HFFc6 (cell line): ENCODE results near the gene GABBR2. TPM values are rescaled to one million over a fixed set of nuclear protein-coding genes. Genes with fewer than 3 reads are reported as not detected.

Source experiments
- DNase-seq: peaks from one replicate; pipeline ENCODE4 v3.0.0-alpha.2; 2018
- H3K27ac Mint-ChIP-seq: 2 replicates; pipeline ENCODE4 v1.8.0; 2020; ENCODE audit warnings: mild to moderate bottlenecking, mixed read lengths
- H3K27me3 Mint-ChIP-seq: 2 replicates; pipeline ENCODE4 v1.8.0; 2021; ENCODE audit warnings: mild to moderate bottlenecking, moderate library complexity, mixed read lengths; ENCODE audit not compliant: insufficient read depth
- H3K36me3 Mint-ChIP-seq: 2 replicates; pipeline ENCODE4 v1.8.0; 2021; ENCODE audit warnings: low read depth, mixed read lengths
- H3K4me1 Mint-ChIP-seq: 2 replicates; pipeline ENCODE4 v1.8.0; 2020; ENCODE audit warnings: low read depth, mixed read lengths
- H3K4me3 Mint-ChIP-seq: 2 replicates; pipeline ENCODE4 v1.8.0; 2020; ENCODE audit warnings: mild to moderate bottlenecking, moderate library complexity, mixed read lengths
- H3K9me3 Mint-ChIP-seq: 2 replicates; pipeline ENCODE4 v1.8.0; 2020; ENCODE audit warnings: mild to moderate bottlenecking, mixed read lengths
- total RNA-seq, 6 experiments: library from RNA; stranded (reverse); fragmentation: NEBNext Ultra II Directional; extraction: Animal tissue kit (Norgen Biotek cat#: 25700); gene quantifications; 2 replicates in 1 of 6; 3 replicates in 5 of 6; pipeline ENCODE4 v1.2.3, GENCODE V29; 2021
- TF ChIP-seq, protein P1 (sequence below): fragments of 200-600 bp; sonication (generic); IDR thresholded peaks from 2 replicates; pipeline ENCODE4 v1.5.0; 2021; ENCODE audit warnings: antibody characterized with exemption, mild to moderate bottlenecking

The GABBR2 gene
- total RNA-seq, 6 experiments from 2014 or later, result 3.1 to 9.3 (median 7.6) TPM

DNA sequence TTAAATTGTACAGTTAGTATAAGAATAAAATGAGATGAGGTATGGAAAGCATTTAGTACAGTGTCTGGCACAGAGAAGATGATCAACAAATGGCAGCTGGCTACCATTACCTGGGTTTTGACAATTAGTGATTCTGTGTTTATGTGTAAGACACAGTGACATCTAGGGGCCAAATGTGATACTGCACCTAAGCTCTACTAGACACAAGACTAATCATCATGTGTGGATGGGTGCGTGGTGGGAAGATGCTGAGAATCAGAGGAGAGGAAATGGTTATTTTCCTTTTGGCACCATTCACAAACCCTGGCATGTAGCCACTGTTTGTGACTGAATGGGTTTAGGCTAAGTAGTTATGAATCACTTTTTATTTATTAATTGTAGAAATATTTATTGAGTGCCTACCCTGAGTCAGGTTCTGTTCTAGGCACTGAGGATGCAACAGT is 343.5 kb downstream of the GABBR2 start:
- Mint-ChIP-seq H3K27me3 (peaks cover 1% of the 10 kb centered on the region), H3K9me3 (peaks cover 14% of the 10 kb centered on the region), H3K4me1 (peaks cover 4% of the 10 kb centered on the region), H3K27ac (no peak overlapping the region), H3K36me3 (peaks cover 13% of the 10 kb centered on the region), H3K4me3 (no peak overlapping the region)
- peak; percentile 17 for DNase-seq
- TF ChIP-seq, protein P1, sequence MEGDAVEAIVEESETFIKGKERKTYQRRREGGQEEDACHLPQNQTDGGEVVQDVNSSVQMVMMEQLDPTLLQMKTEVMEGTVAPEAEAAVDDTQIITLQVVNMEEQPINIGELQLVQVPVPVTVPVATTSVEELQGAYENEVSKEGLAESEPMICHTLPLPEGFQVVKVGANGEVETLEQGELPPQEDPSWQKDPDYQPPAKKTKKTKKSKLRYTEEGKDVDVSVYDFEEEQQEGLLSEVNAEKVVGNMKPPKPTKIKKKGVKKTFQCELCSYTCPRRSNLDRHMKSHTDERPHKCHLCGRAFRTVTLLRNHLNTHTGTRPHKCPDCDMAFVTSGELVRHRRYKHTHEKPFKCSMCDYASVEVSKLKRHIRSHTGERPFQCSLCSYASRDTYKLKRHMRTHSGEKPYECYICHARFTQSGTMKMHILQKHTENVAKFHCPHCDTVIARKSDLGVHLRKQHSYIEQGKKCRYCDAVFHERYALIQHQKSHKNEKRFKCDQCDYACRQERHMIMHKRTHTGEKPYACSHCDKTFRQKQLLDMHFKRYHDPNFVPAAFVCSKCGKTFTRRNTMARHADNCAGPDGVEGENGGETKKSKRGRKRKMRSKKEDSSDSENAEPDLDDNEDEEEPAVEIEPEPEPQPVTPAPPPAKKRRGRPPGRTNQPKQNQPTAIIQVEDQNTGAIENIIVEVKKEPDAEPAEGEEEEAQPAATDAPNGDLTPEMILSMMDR, result peak; percentile 85

DNA sequence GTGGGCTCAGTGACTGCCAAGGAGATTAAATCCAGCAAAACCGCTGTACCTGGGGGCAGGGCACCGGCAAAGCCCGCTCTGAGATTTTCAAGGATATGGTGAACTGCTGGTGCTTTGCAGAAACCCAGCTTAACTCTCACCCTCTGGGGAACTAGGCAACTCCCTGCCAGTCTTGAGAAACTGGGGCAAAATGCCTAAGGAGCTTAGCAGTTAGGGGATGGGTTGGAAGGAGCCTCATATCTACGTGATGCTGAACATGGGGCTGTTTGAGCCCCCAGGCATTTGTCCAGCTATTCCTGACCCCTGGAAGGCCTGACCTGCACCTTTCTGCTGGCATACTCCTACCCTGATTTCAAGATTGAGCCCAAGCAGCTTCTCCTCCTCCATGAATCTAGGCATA is 344.6 kb downstream of the GABBR2 start:
- TF ChIP-seq, protein P1, result no peak
- Mint-ChIP-seq H3K27me3 (peaks cover 1% of the 10 kb centered on the region), H3K27ac (no peak overlapping the region), H3K36me3 (peaks cover 13% of the 10 kb centered on the region), H3K4me1 (peaks cover 4% of the 10 kb centered on the region), H3K9me3 (peaks cover 14% of the 10 kb centered on the region), H3K4me3 (no peak overlapping the region)
- DNase-seq, result no peak

GRCh38 chr9:98363644-98364043 is 345.1 kb downstream of the GABBR2 start:
- DNase-seq, result no peak
- TF ChIP-seq, protein P1, result no peak
- peaks cover 4% of the 10 kb centered on the region for H3K4me1 Mint-ChIP-seq
- H3K9me3 Mint-ChIP-seq, result peaks cover 14% of the 10 kb centered on the region
- no peak overlapping the region for H3K27ac Mint-ChIP-seq
- peaks cover 13% of the 10 kb centered on the region for H3K36me3 Mint-ChIP-seq
- peaks cover 1% of the 10 kb centered on the region for H3K27me3 Mint-ChIP-seq
- H3K4me3 Mint-ChIP-seq, result no peak overlapping the region

- Mint-ChIP-seq H3K4me1 (peaks cover 13% of the 10 kb centered on the region), H3K27me3 (peaks cover 1% of the 10 kb centered on the region), H3K36me3 (peaks cover 13% of the 10 kb centered on the region), H3K4me3 (no peak overlapping the region), H3K9me3 (peaks cover 14% of the 10 kb centered on the region), H3K27ac (no peak overlapping the region)
- TF ChIP-seq, protein P1, result no peak
- no peak for DNase-seq
Observed at GRCh38 chr9:98362624-98363252, 346.0 kb downstream of the GABBR2 start.

- Mint-ChIP-seq H3K36me3 (peaks cover 13% of the 10 kb centered on the region), H3K9me3 (peaks cover 14% of the 10 kb centered on the region), H3K27me3 (peaks cover 1% of the 10 kb centered on the region), H3K4me1 (peaks cover 24% of the 10 kb centered on the region), H3K27ac (no peak overlapping the region), H3K4me3 (no peak overlapping the region)
- no peak for DNase-seq
- TF ChIP-seq, protein P1, result no peak
Observed at GRCh38 chr9:98361645-98362044, 347.1 kb downstream of the GABBR2 start.
